ENCODE measurements around the gene SCGN.

SCGN gene

DNA sequence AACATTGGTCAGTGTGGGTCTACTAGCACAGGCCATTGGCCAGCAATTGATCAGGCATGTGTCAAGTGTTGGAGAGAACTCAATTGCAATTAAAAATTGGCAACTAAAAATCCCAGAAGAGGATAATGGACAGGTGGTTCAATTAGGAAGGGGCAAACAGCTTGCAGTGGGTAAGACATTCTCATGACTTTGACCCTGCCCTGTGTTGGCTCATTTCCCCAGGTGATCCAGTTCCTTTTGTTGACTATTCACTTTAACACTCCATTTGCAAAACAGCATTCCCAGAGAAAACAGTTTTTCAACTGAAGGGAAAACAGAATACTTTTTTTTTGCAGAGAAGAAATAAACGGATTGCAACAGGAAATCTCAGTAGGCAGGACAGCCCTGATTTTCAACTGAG, 28.9 kb upstream of the SCGN start:
- no peak for DNase-seq (ENCODE audit: insufficient read length)
- TF ChIP-seq POLR2AphosphoS5 (IDR thresholded peaks at IDR 0.05; ENCODE audit: low read depth, low read length) = no peak
- TF ChIP-seq POLR2A (IDR thresholded peaks at IDR 0.05; ENCODE audit: low read depth, low read length) = no peak
- TF ChIP-seq TAF1 (IDR thresholded peaks at IDR 0.05; ENCODE audit: borderline replicate concordance, low read depth, low read length) = no peak
- FAIRE-seq = no peak

DNA sequence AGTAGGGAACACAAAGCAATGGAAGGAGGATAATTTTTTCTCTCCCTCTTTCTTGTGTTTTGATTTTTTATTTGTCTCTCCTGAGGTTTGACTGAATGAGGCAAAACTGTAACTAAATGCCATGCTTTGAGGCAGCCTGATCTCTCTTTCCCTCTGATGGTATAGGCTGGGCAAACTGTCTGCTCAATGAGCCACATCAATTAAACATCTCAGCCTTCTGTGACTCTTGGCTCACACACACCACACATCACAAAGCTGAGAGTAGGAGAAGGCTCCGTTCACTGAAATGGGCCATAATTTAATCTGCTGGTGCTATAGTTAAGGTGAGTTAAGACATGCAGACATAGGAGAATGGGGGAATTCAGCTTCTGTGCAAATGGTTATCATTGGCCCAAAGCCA, 28.1 kb upstream of the SCGN start:
- FAIRE-seq = no peak
- TF ChIP-seq POLR2AphosphoS5 (IDR thresholded peaks at IDR 0.05; ENCODE audit: low read depth, low read length) (no peak), TAF1 (IDR thresholded peaks at IDR 0.05; ENCODE audit: borderline replicate concordance, low read depth, low read length) (no peak), POLR2A (IDR thresholded peaks at IDR 0.05; ENCODE audit: low read depth, low read length) (no peak)
- DNase-seq (ENCODE audit: insufficient read length) = no peak

DNA sequence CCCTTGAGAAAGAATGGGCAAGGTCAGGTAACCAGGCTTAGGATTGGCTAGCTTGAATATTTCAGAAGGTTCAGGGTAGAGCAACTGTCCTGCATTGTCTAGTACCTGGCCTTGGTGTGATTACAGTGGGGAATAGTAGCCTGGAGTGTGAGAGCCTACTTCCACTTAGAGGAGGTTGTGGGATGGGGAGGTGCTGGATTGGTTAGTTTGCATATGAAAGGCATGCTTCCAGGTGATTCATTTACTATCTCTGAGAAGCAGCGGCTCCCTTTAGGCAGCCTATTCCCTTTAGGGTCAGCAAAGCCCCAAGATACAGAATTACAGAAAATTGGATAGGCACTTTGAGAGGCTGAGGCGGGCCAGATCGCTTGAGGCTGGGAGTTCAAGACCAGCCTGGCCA, 25.0 kb upstream of the SCGN start:
- DNase-seq (ENCODE audit: insufficient read length) (no peak), FAIRE-seq (no peak)
- no peak for TF ChIP-seq POLR2A (IDR thresholded peaks at IDR 0.05; ENCODE audit: low read depth, low read length)
- no peak for TF ChIP-seq POLR2AphosphoS5 (IDR thresholded peaks at IDR 0.05; ENCODE audit: low read depth, low read length)
- no peak for TF ChIP-seq TAF1 (IDR thresholded peaks at IDR 0.05; ENCODE audit: borderline replicate concordance, low read depth, low read length)

DNA sequence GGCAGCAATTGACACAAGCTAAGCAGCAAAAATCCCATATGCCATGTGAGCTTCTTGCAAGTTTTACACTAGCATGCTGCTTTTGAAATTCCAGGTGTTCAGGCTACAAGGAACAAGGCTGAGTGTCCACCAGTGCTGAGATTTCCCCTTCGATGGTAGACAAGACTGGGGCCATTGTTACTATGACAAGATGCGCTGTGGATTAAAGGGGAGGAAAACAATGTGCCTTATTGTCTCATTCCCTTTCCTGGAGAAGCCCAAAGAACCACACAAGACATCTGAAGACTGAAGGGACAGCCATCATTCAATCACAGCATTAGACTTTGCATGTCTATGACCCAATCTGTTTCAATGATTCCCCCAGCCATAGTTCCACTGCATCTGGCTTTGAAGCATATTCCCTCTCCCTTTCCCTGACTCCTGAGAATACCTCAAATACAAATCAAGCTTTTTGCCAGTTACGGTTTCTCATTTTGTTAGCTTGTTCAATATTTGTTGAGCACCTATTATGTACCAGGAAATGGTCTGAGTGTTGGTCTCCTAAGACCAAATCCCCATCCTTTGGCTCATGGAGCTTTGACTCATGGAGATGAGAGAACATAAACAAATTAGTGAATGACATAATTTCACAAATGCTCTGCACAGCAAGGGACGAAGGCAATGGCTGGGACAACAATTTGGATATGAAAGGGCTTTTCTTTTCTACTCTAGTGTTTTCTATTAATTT, 23.4 kb upstream of the SCGN start:
- TF ChIP-seq TAF1 (IDR thresholded peaks at IDR 0.05; ENCODE audit: borderline replicate concordance, low read depth, low read length) (no peak), POLR2A (IDR thresholded peaks at IDR 0.05; ENCODE audit: low read depth, low read length) (no peak), POLR2AphosphoS5 (IDR thresholded peaks at IDR 0.05; ENCODE audit: low read depth, low read length) (no peak)
- FAIRE-seq (no peak), DNase-seq (ENCODE audit: insufficient read length) (no peak)

DNA sequence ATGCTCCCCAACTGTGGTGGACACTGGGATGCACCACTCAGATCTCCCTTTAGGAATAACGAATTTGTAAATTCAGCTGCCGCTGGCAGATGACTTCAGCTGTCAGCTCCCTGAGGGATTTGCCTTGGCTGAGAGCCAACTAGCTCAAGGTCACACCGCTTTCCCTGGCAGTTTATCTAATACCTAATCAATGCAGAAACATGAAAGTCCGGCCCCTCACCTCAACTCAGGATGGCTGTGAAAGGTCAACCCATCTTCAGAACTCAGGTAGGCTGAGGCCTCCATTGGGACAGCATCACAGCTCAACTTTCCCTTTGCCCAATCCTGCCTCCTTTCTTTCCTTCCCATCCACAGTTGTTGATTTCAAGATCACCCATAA, 22.8 kb upstream of the SCGN start:
- FAIRE-seq (no peak), DNase-seq (ENCODE audit: insufficient read length) (no peak)
- no peak for TF ChIP-seq POLR2A (IDR thresholded peaks at IDR 0.05; ENCODE audit: low read depth, low read length)
- TF ChIP-seq TAF1 (IDR thresholded peaks at IDR 0.05; ENCODE audit: borderline replicate concordance, low read depth, low read length) = no peak

DNA sequence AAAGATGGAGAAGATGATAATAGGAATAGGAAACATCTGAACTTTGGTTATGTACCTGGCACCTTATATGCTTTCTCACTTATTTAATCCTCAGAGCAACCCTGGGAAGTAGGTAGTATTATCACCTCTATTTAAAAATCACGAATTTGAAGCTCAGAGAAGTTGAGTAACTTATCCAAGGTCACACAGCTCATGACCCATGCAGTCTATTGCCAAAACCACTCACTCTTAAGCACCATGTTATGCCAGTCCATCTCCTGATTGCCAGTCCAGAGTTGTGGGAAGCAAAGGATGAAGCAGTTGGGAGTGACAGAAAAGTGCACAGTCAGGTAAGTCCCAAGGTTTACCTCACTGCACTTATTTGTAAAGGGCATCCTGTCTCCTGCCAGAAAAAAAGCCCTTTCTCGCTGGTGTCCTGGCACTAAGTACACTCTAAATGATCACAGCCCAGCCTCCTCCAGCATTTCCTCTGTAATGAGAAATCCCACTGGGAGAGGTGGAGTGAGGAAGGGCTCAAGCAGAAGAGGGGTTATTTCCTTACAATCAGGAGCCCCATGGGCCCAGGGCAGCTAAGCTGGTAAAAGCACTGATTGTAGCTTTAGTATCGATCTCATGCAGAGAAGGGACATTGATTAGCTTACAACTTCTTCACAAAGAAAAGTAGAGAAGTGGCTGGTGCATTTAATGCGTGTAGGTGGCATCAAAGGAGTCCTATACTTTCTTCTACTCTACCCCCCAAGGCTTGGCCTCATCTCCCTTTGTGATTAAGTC, 21.3 kb upstream of the SCGN start:
- no peak for DNase-seq (ENCODE audit: insufficient read length)
- no peak for TF ChIP-seq POLR2AphosphoS5 (IDR thresholded peaks at IDR 0.05; ENCODE audit: low read depth, low read length)
- TF ChIP-seq POLR2A (IDR thresholded peaks at IDR 0.05; ENCODE audit: low read depth, low read length) = no peak
- no peak for TF ChIP-seq TAF1 (IDR thresholded peaks at IDR 0.05; ENCODE audit: borderline replicate concordance, low read depth, low read length)
- FAIRE-seq = no peak

DNA sequence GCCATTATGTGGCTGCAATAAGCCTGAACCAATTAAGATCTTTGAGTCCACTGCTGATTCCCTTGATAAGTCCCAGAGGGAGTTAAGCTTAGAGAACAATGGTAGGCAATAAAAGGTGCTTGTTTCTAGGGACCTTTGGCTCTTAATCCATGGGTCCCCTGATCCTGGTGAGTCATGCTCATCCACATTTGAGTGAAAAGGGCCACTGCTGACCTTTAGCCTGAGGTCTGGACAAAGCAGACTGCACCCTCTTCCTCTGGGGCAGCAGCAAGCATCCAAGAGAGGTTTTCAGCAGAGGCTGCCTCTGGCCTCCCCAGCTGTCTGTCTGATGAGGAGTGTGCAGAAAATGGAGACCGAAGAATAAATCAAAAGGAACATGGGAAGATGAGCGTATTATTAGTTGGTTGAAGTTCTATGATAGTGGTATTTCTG, 16.1 kb upstream of the SCGN start:
- no peak for TF ChIP-seq TAF1 (IDR thresholded peaks at IDR 0.05; ENCODE audit: borderline replicate concordance, low read depth, low read length)
- TF ChIP-seq POLR2A (IDR thresholded peaks at IDR 0.05; ENCODE audit: low read depth, low read length) = no peak
- TF ChIP-seq POLR2AphosphoS5 (IDR thresholded peaks at IDR 0.05; ENCODE audit: low read depth, low read length) = no peak
- FAIRE-seq (no peak), DNase-seq (ENCODE audit: insufficient read length) (no peak)

DNA sequence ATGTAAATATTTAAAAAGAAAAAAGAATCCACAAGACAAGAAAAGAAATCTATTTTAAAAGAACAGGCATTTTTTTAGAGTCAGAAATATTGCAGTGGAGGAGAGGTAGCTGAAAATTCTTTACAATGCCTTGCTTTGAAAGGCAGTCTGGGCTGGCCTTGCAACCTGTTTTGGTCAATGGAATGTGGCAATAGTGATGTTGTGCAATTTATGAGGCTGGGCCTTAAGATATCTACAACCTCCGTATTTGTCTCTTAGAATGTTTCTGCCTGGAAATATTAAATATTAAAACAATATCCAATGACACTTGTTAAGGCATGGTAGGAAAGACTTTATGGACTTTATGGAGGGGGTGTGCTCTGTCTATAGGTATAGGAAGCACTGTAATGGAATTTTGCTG, 14.8 kb upstream of the SCGN start:
- no peak for TF ChIP-seq POLR2A (IDR thresholded peaks at IDR 0.05; ENCODE audit: low read depth, low read length)
- TF ChIP-seq TAF1 (IDR thresholded peaks at IDR 0.05; ENCODE audit: borderline replicate concordance, low read depth, low read length) = no peak
- no peak for TF ChIP-seq POLR2AphosphoS5 (IDR thresholded peaks at IDR 0.05; ENCODE audit: low read depth, low read length)
- DNase-seq (ENCODE audit: insufficient read length) = no peak
- no peak for FAIRE-seq

DNA sequence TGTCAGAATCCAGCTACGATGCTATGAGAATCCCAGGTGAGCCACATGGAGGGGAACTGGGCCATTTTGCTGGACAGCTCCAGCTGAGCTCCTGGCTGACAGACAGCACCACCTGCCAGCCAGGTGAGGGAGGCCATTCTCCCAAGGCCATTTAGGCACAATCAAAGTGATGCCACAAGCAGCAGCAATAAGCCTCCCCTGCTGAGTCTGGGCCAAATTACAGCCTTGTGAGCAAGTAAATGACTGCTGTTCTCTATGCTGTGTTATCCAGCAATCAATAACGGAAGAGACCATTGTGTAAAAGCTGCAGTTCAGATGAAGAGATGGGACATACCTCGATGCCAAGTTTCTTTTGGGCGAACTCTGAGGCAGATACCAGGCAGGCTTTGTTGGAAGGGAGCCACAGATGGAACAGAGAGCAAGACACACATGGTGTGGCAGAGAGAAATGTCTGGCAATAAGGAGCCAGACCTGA, 14.0 kb upstream of the SCGN start:
- no peak for TF ChIP-seq TAF1 (IDR thresholded peaks at IDR 0.05; ENCODE audit: borderline replicate concordance, low read depth, low read length)
- no peak for TF ChIP-seq POLR2AphosphoS5 (IDR thresholded peaks at IDR 0.05; ENCODE audit: low read depth, low read length)
- TF ChIP-seq POLR2A (IDR thresholded peaks at IDR 0.05; ENCODE audit: low read depth, low read length) = no peak
- DNase-seq (ENCODE audit: insufficient read length) (no peak), FAIRE-seq (no peak)

DNA sequence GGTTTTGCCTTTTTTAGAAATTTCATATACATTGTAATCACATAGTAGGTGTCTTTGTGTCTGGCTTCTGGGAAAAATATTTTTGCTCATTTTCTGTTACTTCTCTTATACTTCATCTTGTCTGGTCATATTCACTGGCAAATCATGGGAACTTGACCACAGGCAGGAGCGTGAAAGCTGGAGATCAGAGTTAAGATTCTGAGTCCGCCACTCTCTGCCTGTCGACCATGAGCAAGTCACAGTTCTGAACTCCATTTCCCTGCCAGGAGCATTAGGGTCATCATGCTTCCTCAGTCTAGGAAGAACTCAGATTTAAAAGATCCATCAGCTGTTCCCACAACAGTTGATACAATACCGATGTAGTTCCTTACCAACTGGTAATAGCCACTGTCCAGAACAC, 12.4 kb upstream of the SCGN start:
- FAIRE-seq = no peak
- no peak for TF ChIP-seq POLR2AphosphoS5 (IDR thresholded peaks at IDR 0.05; ENCODE audit: low read depth, low read length)
- no peak for TF ChIP-seq TAF1 (IDR thresholded peaks at IDR 0.05; ENCODE audit: borderline replicate concordance, low read depth, low read length)
- TF ChIP-seq POLR2A (IDR thresholded peaks at IDR 0.05; ENCODE audit: low read depth, low read length) = no peak
- no peak for DNase-seq (ENCODE audit: insufficient read length)

DNA sequence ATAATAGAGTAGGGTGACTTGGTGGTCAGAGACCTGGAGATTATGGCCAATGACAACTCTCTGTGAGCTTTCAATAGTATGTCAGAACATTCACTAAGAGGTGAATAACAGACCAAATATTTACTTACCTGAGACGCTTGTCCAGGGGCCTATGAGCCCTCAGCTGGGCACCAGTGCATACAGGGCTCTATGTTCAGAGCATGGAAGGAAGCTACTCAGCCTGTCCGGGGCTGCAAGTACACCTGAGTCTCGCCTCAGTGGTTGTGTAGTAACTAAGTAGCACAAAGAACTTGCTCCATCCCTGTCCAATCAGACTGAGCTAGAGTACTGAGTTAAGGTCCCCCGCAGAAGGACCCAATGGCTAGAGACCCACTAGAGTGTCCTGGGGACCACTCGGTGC, 11.6 kb upstream of the SCGN start:
- no peak for TF ChIP-seq TAF1 (IDR thresholded peaks at IDR 0.05; ENCODE audit: borderline replicate concordance, low read depth, low read length)
- no peak for TF ChIP-seq POLR2A (IDR thresholded peaks at IDR 0.05; ENCODE audit: low read depth, low read length)
- TF ChIP-seq POLR2AphosphoS5 (IDR thresholded peaks at IDR 0.05; ENCODE audit: low read depth, low read length) = no peak
- no peak for DNase-seq (ENCODE audit: insufficient read length)
- no peak for FAIRE-seq

DNA sequence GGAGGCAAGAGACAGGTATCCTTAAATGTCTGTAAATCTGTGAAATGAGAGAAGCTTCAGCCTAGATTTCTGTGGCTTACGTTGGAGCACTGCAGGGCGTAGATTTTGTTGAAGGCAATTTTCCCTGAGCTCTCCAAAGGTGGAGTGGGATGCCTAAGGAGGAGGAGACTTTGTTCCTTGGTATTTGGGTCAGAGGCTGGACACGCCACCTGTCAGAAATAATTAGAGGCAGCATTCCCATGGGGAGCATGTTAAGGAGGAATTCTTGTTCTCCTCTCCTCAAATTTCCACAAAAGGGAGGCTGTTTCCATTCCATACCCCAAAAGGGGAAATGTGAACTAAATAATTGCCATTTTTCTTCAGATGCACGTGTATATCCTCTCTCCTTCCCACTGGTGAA, 11.1 kb upstream of the SCGN start:
- TF ChIP-seq TAF1 (IDR thresholded peaks at IDR 0.05; ENCODE audit: borderline replicate concordance, low read depth, low read length) = no peak
- no peak for FAIRE-seq

More for the DNA sequence above, 11.1 kb upstream of the SCGN start:
- DNase-seq (ENCODE audit: insufficient read length) = no peak

Measured in GM12892 (cell line).